Measurements from ENCODE around the gene INSM1. TPM values are rescaled to one million over a fixed set of nuclear protein-coding genes. Genes with fewer than 3 reads are reported as not detected.

The INSM1 gene
- total and polyA plus RNA-seq, 2 donors (not counting 3 experiments of a cell fraction or from before 2014, with no cell fraction given), result not detected

GRCh38 chr20:20366876-20367574 lies 879 bp upstream of the INSM1 start:
- DNase-seq (ENCODE audit: low read depth, low spot score), result no peak
- no peaks in the 10 kb centered on the region for H3K36me3 ChIP-seq (ENCODE audit: control insufficient read depth in 2 of 2, extremely low read depth in 1 of 2, insufficient read depth in 2 of 2, low read length in 2 of 2)
- H3K9me3 ChIP-seq (replicated peaks; ENCODE audit: control insufficient read depth, insufficient read depth, low read length), result no peaks in the 10 kb centered on the region
- H4K20me1 ChIP-seq (replicated peaks; ENCODE audit: control insufficient read depth, extremely low read depth, insufficient read depth, low read length), result no peaks in the 10 kb centered on the region
- H3K4me2 ChIP-seq (ENCODE audit: insufficient read depth, low read length), result no peak overlapping the region
- no TSS peak for BruUV-seq (replicated peaks)
- no peak overlapping the region for H3K9ac ChIP-seq (replicated peaks; ENCODE audit: extremely low read depth, insufficient read depth, low read length)
- CTCF ChIA-PET, result no interaction called here
- no peak overlapping the region for H3K4me3 ChIP-seq (replicated peaks in 1 of 3; ENCODE audit: insufficient read depth in 1 of 3, low read depth in 1 of 3, low read length in 3 of 3)
- H3K79me2 ChIP-seq (ENCODE audit: control insufficient read depth, insufficient read depth, low read length), result no peaks in the 10 kb centered on the region
- FAIRE-seq, result no peak
- H2AFZ ChIP-seq (ENCODE audit: low read depth, low read length), result no peak overlapping the region
- TF ChIP-seq POLR2A (IDR thresholded peaks at IDR 0.05; ENCODE audit: low read depth, low read length) (no peak), FOS (IDR thresholded peaks at IDR 0.05; ENCODE audit: borderline replicate concordance, insufficient read depth, low read length) (no peak), EZH2 (IDR thresholded peaks at IDR 0.05; ENCODE audit: borderline replicate concordance, low read depth, low read length, severe bottlenecking) (peak; percentile 61), POLR2AphosphoS5 (IDR thresholded peaks at IDR 0.05; ENCODE audit: insufficient read depth, low read depth, low read length) (no peak)
- peaks cover 69 to 91% of the 10 kb centered on the region in 2 experiments for H3K27me3 ChIP-seq (ENCODE audit: control insufficient read depth in 2 of 2, insufficient read depth in 2 of 2, low read length in 2 of 2)
- dilution Hi-C loops (cut with MboI; ENCODE audit: extremely low pct_ligation_motif_present, low sequenced_read_pairs) (no loop called here), intact Hi-C loops (cut with micrococcal nuclease) (loop anchor here (10.0 kb wide), 2 partner anchors 48 to 458 kb away; no protein-coding TSS in a partner anchor)
- no peaks in the 10 kb centered on the region for H3K9me1 ChIP-seq (replicated peaks; ENCODE audit: control insufficient read depth, extremely low read depth, insufficient read depth, low read length)
- POLR2A ChIA-PET, result no interaction called here
- H3K27ac ChIP-seq (ENCODE audit: insufficient read depth, low read depth, low read length), result no peak overlapping the region
- H3K4me1 ChIP-seq (ENCODE audit: control insufficient read depth, extremely low read depth, insufficient read depth, low read length), result no peaks in the 10 kb centered on the region

- CTCF ChIA-PET, result no interaction called here
- Histone ChIP-seq H3K4me3 (replicated peaks in 1 of 3; ENCODE audit: insufficient read depth in 1 of 3, low read depth in 1 of 3, low read length in 3 of 3) (peak overlapping the region in 1 of 3 experiments; percentile 8), H3K27me3 (ENCODE audit: control insufficient read depth in 2 of 2, insufficient read depth in 2 of 2, low read length in 2 of 2) (peaks cover 71 to 92% of the 10 kb centered on the region in 2 experiments), H3K4me1 (ENCODE audit: control insufficient read depth, extremely low read depth, insufficient read depth, low read length) (no peaks in the 10 kb centered on the region), H3K27ac (ENCODE audit: insufficient read depth, low read depth, low read length) (no peak overlapping the region), H3K9me3 (replicated peaks; ENCODE audit: control insufficient read depth, insufficient read depth, low read length) (no peaks in the 10 kb centered on the region), H3K4me2 (ENCODE audit: insufficient read depth, low read length) (no peak overlapping the region), H3K9me1 (replicated peaks; ENCODE audit: control insufficient read depth, extremely low read depth, insufficient read depth, low read length) (no peaks in the 10 kb centered on the region), H3K36me3 (ENCODE audit: control insufficient read depth in 2 of 2, extremely low read depth in 1 of 2, insufficient read depth in 2 of 2, low read length in 2 of 2) (no peaks in the 10 kb centered on the region), H2AFZ (ENCODE audit: low read depth, low read length) (no peak overlapping the region), H4K20me1 (replicated peaks; ENCODE audit: control insufficient read depth, extremely low read depth, insufficient read depth, low read length) (no peaks in the 10 kb centered on the region), H3K79me2 (ENCODE audit: control insufficient read depth, insufficient read depth, low read length) (no peaks in the 10 kb centered on the region), H3K9ac (replicated peaks; ENCODE audit: extremely low read depth, insufficient read depth, low read length) (no peak overlapping the region)
- peak; percentile 85 for TF ChIP-seq EZH2 (IDR thresholded peaks at IDR 0.05; ENCODE audit: borderline replicate concordance, low read depth, low read length, severe bottlenecking)
- no peak for TF ChIP-seq FOS (IDR thresholded peaks at IDR 0.05; ENCODE audit: borderline replicate concordance, insufficient read depth, low read length)
- FAIRE-seq, result no peak
- POLR2A ChIA-PET, result no interaction called here
- no TSS peak for BruUV-seq (replicated peaks)
- intact Hi-C loops (cut with micrococcal nuclease) (loop anchor here (10.0 kb wide), 2 partner anchors 46 to 456 kb away; no protein-coding TSS in a partner anchor), dilution Hi-C loops (cut with MboI; ENCODE audit: extremely low pct_ligation_motif_present, low sequenced_read_pairs) (no loop called here)
- no peak for DNase-seq (ENCODE audit: low read depth, low spot score)
Observed at GRCh38 chr20:20368418-20369249, 730 bp downstream of the INSM1 start.

Data from endothelial cell of umbilical vein (primary cell).